OCI-LY3 (cell line): ENCODE measurements around the gene RCAN3.

Experiments used
- H2AFZ ChIP-seq: fragments of 200-600, 300-600 bp; shearing (Covaris generic); 2 replicates; pipeline ENCODE4 v1.6.0; 2014; ENCODE audit warnings: antibody characterized with exemption, low read depth, low read length
- H3K27ac ChIP-seq: fragments of 200-600, 300-600 bp; sonication (generic); 2 replicates; pipeline ENCODE4 v1.5.1; 2014; ENCODE audit warnings: mild to moderate bottlenecking, low read length, moderate library complexity, mixed read lengths
- H3K27me3 ChIP-seq: fragments of 200-600, 300-600 bp; sonication (generic); 2 replicates; pipeline ENCODE4 v1.6.1; 2014; ENCODE audit warnings: low read depth, low read length, mixed read lengths
- H3K36me3 ChIP-seq: fragments of 200-600, 300-600 bp; sonication (generic); replicated peaks from 2 replicates; pipeline ENCODE3; 2014; ENCODE audit warnings: low read depth, low read length, mixed read lengths
- H3K4me1 ChIP-seq: fragments of 300-600, 200-600 bp; sonication (generic); 2 replicates; pipeline ENCODE4 v1.6.1; 2014; ENCODE audit warnings: low read length, mixed read lengths
- H3K4me2 ChIP-seq: fragments of 200-600, 300-600 bp; sonication (generic); 2 replicates; pipeline ENCODE4 v1.6.1; 2014; ENCODE audit warnings: low read length, mixed read lengths
- H3K4me3 ChIP-seq: fragments of 300-600, 200-600 bp; sonication (generic); 2 replicates; pipeline ENCODE4 v1.5.1; 2014; ENCODE audit warnings: antibody characterized with exemption, mild to moderate bottlenecking, low read length, moderate library complexity
- H3K79me2 ChIP-seq: fragments of 300-600, 200-600 bp; shearing (Covaris generic); 2 replicates; pipeline ENCODE4 v1.6.1; 2014; ENCODE audit warnings: mild to moderate bottlenecking, low read length, mixed read lengths
- H3K9ac ChIP-seq: fragments of 300-600, 200-600 bp; shearing (Covaris generic); 2 replicates; pipeline ENCODE4 v1.6.0; 2014; ENCODE audit warnings: mild to moderate bottlenecking, low read length, moderate library complexity
- H3K9me3 ChIP-seq: fragments of 200-600, 300-600 bp; shearing (Covaris generic); 2 replicates; pipeline ENCODE4 v1.6.1; 2014; ENCODE audit warnings: low read length, mixed read lengths; ENCODE audit not compliant: insufficient read depth
- H4K20me1 ChIP-seq: fragments of 200-600, 300-600 bp; sonication (generic); 2 replicates; pipeline ENCODE4 v1.6.1; 2016; ENCODE audit warnings: low read length, mixed read lengths; ENCODE audit not compliant: insufficient read depth
- CTCF ChIP-seq: fragments of 200-600, 300-600 bp; sonication (generic); IDR thresholded peaks from 2 replicates; pipeline ENCODE4 v1.5.1; 2014; ENCODE audit warnings: antibody characterized with exemption, low read length, low read depth
- EZH2phosphoT487 ChIP-seq: fragments of 200-600 bp; shearing (Covaris generic); IDR thresholded peaks from 2 replicates; pipeline ENCODE4 v1.6.1; 2018; ENCODE audit warnings: antibody characterized with exemption, mixed run types, low read depth

Gene RCAN3

GRCh38 chr1:24564695-24565094, 62.1 kb downstream of the RCAN3 start:
- no peaks in the 10 kb centered on the region for H4K20me1 ChIP-seq
- TF ChIP-seq CTCF: no peak
- no peak for TF ChIP-seq EZH2phosphoT487
- no peaks in the 10 kb centered on the region for H3K9me3 ChIP-seq
- no peak overlapping the region for H3K27ac ChIP-seq
- no peaks in the 10 kb centered on the region for H3K36me3 ChIP-seq
- H3K79me2 ChIP-seq: no peaks in the 10 kb centered on the region
- H3K9ac ChIP-seq: no peak overlapping the region
- no peak overlapping the region for H2AFZ ChIP-seq
- H3K4me2 ChIP-seq: no peak overlapping the region
- H3K4me3 ChIP-seq: no peak overlapping the region
- no peaks in the 10 kb centered on the region for H3K27me3 ChIP-seq
- no peaks in the 10 kb centered on the region for H3K4me1 ChIP-seq

GRCh38 chr1:24566236-24566867, 63.7 kb downstream of the RCAN3 start:
- Histone ChIP-seq H3K36me3 (no peaks in the 10 kb centered on the region), H3K9me3 (no peaks in the 10 kb centered on the region), H3K79me2 (no peaks in the 10 kb centered on the region), H3K27me3 (no peaks in the 10 kb centered on the region), H3K4me3 (no peak overlapping the region), H4K20me1 (no peaks in the 10 kb centered on the region), H2AFZ (no peak overlapping the region), H3K4me2 (no peak overlapping the region), H3K9ac (no peak overlapping the region), H3K4me1 (no peaks in the 10 kb centered on the region), H3K27ac (no peak overlapping the region)
- TF ChIP-seq EZH2phosphoT487 (no peak), CTCF (no peak)

GRCh38 chr1:24567792-24568388, 65.3 kb downstream of the RCAN3 start:
- H4K20me1 ChIP-seq: no peaks in the 10 kb centered on the region
- H3K4me1 ChIP-seq: peaks cover 4% of the 10 kb centered on the region
- H3K9ac ChIP-seq: no peak overlapping the region
- H3K9me3 ChIP-seq: no peaks in the 10 kb centered on the region
- no peak overlapping the region for H3K4me2 ChIP-seq
- H3K27ac ChIP-seq: no peak overlapping the region
- H3K4me3 ChIP-seq: no peak overlapping the region
- H2AFZ ChIP-seq: no peak overlapping the region
- H3K79me2 ChIP-seq: no peaks in the 10 kb centered on the region
- no peaks in the 10 kb centered on the region for H3K27me3 ChIP-seq
- H3K36me3 ChIP-seq: no peaks in the 10 kb centered on the region
- TF ChIP-seq CTCF: no peak
- TF ChIP-seq EZH2phosphoT487: no peak

- no peaks in the 10 kb centered on the region for H3K36me3 ChIP-seq
- no peaks in the 10 kb centered on the region for H3K9me3 ChIP-seq
- H3K27me3 ChIP-seq: no peaks in the 10 kb centered on the region
- no peaks in the 10 kb centered on the region for H4K20me1 ChIP-seq
- H3K79me2 ChIP-seq: no peaks in the 10 kb centered on the region
- H3K27ac ChIP-seq: no peak overlapping the region
- H3K4me1 ChIP-seq: peaks cover 4% of the 10 kb centered on the region
- no peak overlapping the region for H3K4me3 ChIP-seq
- H3K4me2 ChIP-seq: no peak overlapping the region
- TF ChIP-seq CTCF (no peak), EZH2phosphoT487 (no peak)
- no peak overlapping the region for H2AFZ ChIP-seq
- no peak overlapping the region for H3K9ac ChIP-seq
Observed at GRCh38 chr1:24568475-24568874, 65.8 kb downstream of the RCAN3 start.
